ENCODE data around the gene KCNK18.

The KCNK18 gene

GRCh38 chr10:117239051-117239450, 41.8 kb downstream of the KCNK18 start:
- Histone ChIP-seq H3K27me3 (ENCODE audit: insufficient read depth, low read length) (no peaks in the 10 kb centered on the region), H3K9me2 (ENCODE audit: low read depth, low read length) (no peaks in the 10 kb centered on the region), H3K4me3 (ENCODE audit: low read depth, low read length, poor library complexity, severe bottlenecking) (no peak overlapping the region), H3K36me3 (ENCODE audit: insufficient read depth, low read length) (no peaks in the 10 kb centered on the region), H3K4me1 (ENCODE audit: insufficient read depth, low read length, severe bottlenecking) (no peaks in the 10 kb centered on the region), H2AFZ (ENCODE audit: low read length) (no peak overlapping the region), H3K27ac (ENCODE audit: low read depth, low read length, poor library complexity, severe bottlenecking) (no peak overlapping the region), H3K4me2 (ENCODE audit: low read length) (no peak overlapping the region), H3K9me3 (ENCODE audit: low read length) (no peaks in the 10 kb centered on the region), H3K79me2 (ENCODE audit: insufficient read depth, low read length) (no peaks in the 10 kb centered on the region), H3K9ac (ENCODE audit: low read length) (no peak overlapping the region), H3F3A (ENCODE audit: insufficient read depth, low read length) (no peaks in the 10 kb centered on the region), H4K20me1 (ENCODE audit: insufficient read depth, low read length) (no peaks in the 10 kb centered on the region)
- TF ChIP-seq CTCF (IDR thresholded peaks at IDR 0.05; ENCODE audit: low read length) = no peak

- Histone ChIP-seq H3K4me2 (ENCODE audit: low read length) (no peak overlapping the region), H3F3A (ENCODE audit: insufficient read depth, low read length) (no peaks in the 10 kb centered on the region), H3K27me3 (ENCODE audit: insufficient read depth, low read length) (no peaks in the 10 kb centered on the region), H3K4me1 (ENCODE audit: insufficient read depth, low read length, severe bottlenecking) (no peaks in the 10 kb centered on the region), H3K4me3 (ENCODE audit: low read depth, low read length, poor library complexity, severe bottlenecking) (no peak overlapping the region), H3K27ac (ENCODE audit: low read depth, low read length, poor library complexity, severe bottlenecking) (no peak overlapping the region), H2AFZ (ENCODE audit: low read length) (no peak overlapping the region), H3K9ac (ENCODE audit: low read length) (no peak overlapping the region), H3K9me3 (ENCODE audit: low read length) (no peaks in the 10 kb centered on the region), H4K20me1 (ENCODE audit: insufficient read depth, low read length) (no peaks in the 10 kb centered on the region), H3K36me3 (ENCODE audit: insufficient read depth, low read length) (no peaks in the 10 kb centered on the region), H3K9me2 (ENCODE audit: low read depth, low read length) (no peaks in the 10 kb centered on the region), H3K79me2 (ENCODE audit: insufficient read depth, low read length) (no peaks in the 10 kb centered on the region)
- TF ChIP-seq CTCF (IDR thresholded peaks at IDR 0.05; ENCODE audit: low read length) = no peak
- no peak for TF ChIP-seq EZH2 (IDR thresholded peaks at IDR 0.05; ENCODE audit: borderline replicate concordance, low read length)
These were observed 42.7 kb downstream of the KCNK18 start for GRCh38 chr10:117239721-117240620.

- Histone ChIP-seq H3K9me3 (ENCODE audit: low read length) (no peaks in the 10 kb centered on the region), H4K20me1 (ENCODE audit: insufficient read depth, low read length) (no peaks in the 10 kb centered on the region), H3K9ac (ENCODE audit: low read length) (no peak within 1 kb of the TSS), H3K36me3 (ENCODE audit: insufficient read depth, low read length) (no peaks in the 10 kb centered on the region), H3K4me3 (ENCODE audit: low read depth, low read length, poor library complexity, severe bottlenecking) (no peak within 1 kb of the TSS), H3K9me2 (ENCODE audit: low read depth, low read length) (no peaks in the 10 kb centered on the region), H3K4me2 (ENCODE audit: low read length) (no peak within 1 kb of the TSS), H3K79me2 (ENCODE audit: insufficient read depth, low read length) (no peaks in the 10 kb centered on the region), H3K4me1 (ENCODE audit: insufficient read depth, low read length, severe bottlenecking) (no peaks in the 10 kb centered on the region), H3F3A (ENCODE audit: insufficient read depth, low read length) (no peaks in the 10 kb centered on the region), H3K27ac (ENCODE audit: low read depth, low read length, poor library complexity, severe bottlenecking) (no peak within 1 kb of the TSS), H2AFZ (ENCODE audit: low read length) (no peak within 1 kb of the TSS), H3K27me3 (ENCODE audit: insufficient read depth, low read length) (no peaks in the 10 kb centered on the region)
- TF ChIP-seq CTCF (IDR thresholded peaks at IDR 0.05; ENCODE audit: low read length) (no peak), EZH2 (IDR thresholded peaks at IDR 0.05; ENCODE audit: borderline replicate concordance, low read length) (no peak)
These were observed 43.6 kb downstream of the KCNK18 start, which contains the start of gene SLC18A2 for GRCh38 chr10:117240621-117241529. Gene SLC18A2 (plus strand): TSS chr10:117241114. CDS start chr10:117241694, 580 bp downstream.
